Endothelial cell of umbilical vein (primary cell): ENCODE measurements around the gene CCBE1. TPM values are rescaled to one million over a fixed set of nuclear protein-coding genes. Genes with fewer than 3 reads are reported as not detected.
A peak's percentile ranks its signal among the peaks of the same experiment; 100 is the strongest.

Source experiments
- BruUV-seq: library from RNA; stranded (reverse); fragments of 400-500 nt; replicated peaks from 2 replicates; lab custom pipeline; 2021; lab: Mats Ljungman, UMichigan
- CTCF ChIA-PET: fragments of 300-600, 350-600 bp; sonication (Branson Sonifier 250); formaldehyde crosslinking; loops from one replicate; lab custom pipeline; 2021; ENCODE audit warnings: antibody characterized with exemption, inconsistent platforms; lab: Charles Lee
- POLR2A ChIA-PET: fragments of 300-600, 350-600 bp; sonication (Branson Sonifier 250); formaldehyde crosslinking; loops from one replicate; lab custom pipeline; 2021; ENCODE audit warnings: antibody characterized with exemption, inconsistent platforms; lab: Charles Lee
- DNase-seq: peaks from one replicate; pipeline ENCODE4 v3.0.0-alpha.2; 2011; ENCODE audit warnings: low read depth, low spot score
- FAIRE-seq: peaks from 2 replicates; lab custom pipeline; 2011; peaks lifted over from hg19 to GRCh38; lab: Jason Lieb, UNC
- H2AFZ ChIP-seq: 2 replicates; pipeline ENCODE4 v1.6.0; 2012; ENCODE audit warnings: low read depth, low read length, control low read depth, inconsistent platforms
- H3K27ac ChIP-seq: 2 replicates; pipeline ENCODE4 v1.5.1; 2011; ENCODE audit warnings: low read depth, mild to moderate bottlenecking, control low read depth, low read length, moderate library complexity; ENCODE audit not compliant: insufficient read depth
- H3K27me3 ChIP-seq, 2 experiments: 2 replicates each; pipeline versions ENCODE4 v1.6.0 to v1.6.1; 2011; ENCODE audit warnings: low read length in 2 of 2, mixed read lengths in 1 of 2; ENCODE audit not compliant: control insufficient read depth in 2 of 2, insufficient read depth in 2 of 2
- H3K36me3 ChIP-seq, 2 experiments: 2 replicates in 1 of 2; 3 replicates in 1 of 2; pipeline ENCODE4 v1.5.1; 2011; ENCODE audit warnings: low read length in 2 of 2, mild to moderate bottlenecking in 1 of 2, moderate library complexity in 1 of 2; ENCODE audit not compliant: control insufficient read depth in 2 of 2, insufficient read depth in 2 of 2; ENCODE audit errors: extremely low read depth in 1 of 2
- H3K4me1 ChIP-seq: 3 replicates; pipeline ENCODE4 v1.5.1; 2011; ENCODE audit warnings: mild to moderate bottlenecking, low read length; ENCODE audit not compliant: control insufficient read depth, insufficient read depth; ENCODE audit errors: extremely low read depth
- H3K4me2 ChIP-seq: 2 replicates; pipeline ENCODE4 v1.6.1; 2011; ENCODE audit warnings: low read length, control low read depth, mixed read lengths; ENCODE audit not compliant: insufficient read depth
- H3K4me3 ChIP-seq, 3 experiments: fragments of 200-600 bp in 1 of 3; sonication (generic), shearing (Covaris generic) in 1 of 3; replicated peaks in 1 of 3; 2 replicates each; pipeline ENCODE4 v1.5.1; 2011 to 2016; ENCODE audit warnings: control low read depth in 3 of 3, low read length in 3 of 3, mild to moderate bottlenecking in 2 of 3, inconsistent platforms in 1 of 3, low read depth in 1 of 3, moderate library complexity in 1 of 3; ENCODE audit not compliant: insufficient read depth in 1 of 3
- H3K79me2 ChIP-seq: 2 replicates; pipeline ENCODE4 v1.6.0; 2012; ENCODE audit warnings: low read length, inconsistent platforms; ENCODE audit not compliant: control insufficient read depth, insufficient read depth
- H3K9ac ChIP-seq: replicated peaks from 2 replicates; pipeline ENCODE3; 2011; ENCODE audit warnings: low read length, control low read depth; ENCODE audit not compliant: insufficient read depth; ENCODE audit errors: extremely low read depth
- H3K9me1 ChIP-seq: replicated peaks from 3 replicates; pipeline ENCODE4 v1.6.0; 2011; ENCODE audit warnings: mild to moderate bottlenecking, low read length; ENCODE audit not compliant: control insufficient read depth, insufficient read depth; ENCODE audit errors: extremely low read depth
- H3K9me3 ChIP-seq: replicated peaks from 2 replicates; pipeline ENCODE4 v1.5.1; 2012; ENCODE audit warnings: low read length, inconsistent platforms; ENCODE audit not compliant: control insufficient read depth, insufficient read depth
- H4K20me1 ChIP-seq: replicated peaks from 2 replicates; pipeline ENCODE3; 2011; ENCODE audit warnings: mild to moderate bottlenecking, low read length; ENCODE audit not compliant: control insufficient read depth, insufficient read depth; ENCODE audit errors: extremely low read depth
- EZH2 ChIP-seq: IDR thresholded peaks from 2 replicates; pipeline ENCODE4 v1.6.1; 2012; ENCODE audit warnings: borderline replicate concordance, low read depth, mild to moderate bottlenecking, moderate library complexity, low read length, inconsistent platforms; ENCODE audit not compliant: severe bottlenecking
- FOS ChIP-seq: IDR thresholded peaks from 2 replicates; pipeline ENCODE4 v1.6.1; 2011; ENCODE audit warnings: mild to moderate bottlenecking, low read length, moderate library complexity, borderline replicate concordance; ENCODE audit not compliant: insufficient read depth
- GATA2 ChIP-seq: IDR thresholded peaks from 2 replicates; pipeline ENCODE4 v1.7.0; 2011; ENCODE audit warnings: low read depth, mild to moderate bottlenecking, moderate library complexity, mixed read lengths, low read length; ENCODE audit not compliant: insufficient read length, insufficient read depth
- JUN ChIP-seq: IDR thresholded peaks from 2 replicates; pipeline ENCODE4 v1.6.1; 2011; ENCODE audit warnings: borderline replicate concordance, low read depth; ENCODE audit not compliant: insufficient read length, insufficient read depth
- MAX ChIP-seq: IDR thresholded peaks from 2 replicates; pipeline ENCODE4 v1.6.1; 2011; ENCODE audit not compliant: insufficient read depth, insufficient read length
- POLR2A ChIP-seq: IDR thresholded peaks from 2 replicates; pipeline ENCODE4 v1.6.1; 2012; ENCODE audit warnings: low read depth, mild to moderate bottlenecking, control low read depth, low read length
- POLR2AphosphoS5 ChIP-seq: IDR thresholded peaks from 2 replicates; pipeline ENCODE4 v1.6.1; 2012; ENCODE audit warnings: low read depth, mild to moderate bottlenecking, control low read depth, low read length, moderate library complexity; ENCODE audit not compliant: insufficient read depth
- dilution Hi-C: fragments of 300-500 bp; cut with MboI; formaldehyde crosslinking; loops from one replicate; pipeline ENCODE4 v1.15.0; 2019; ENCODE audit warnings: low sequenced_read_pairs; ENCODE audit not compliant: extremely low pct_ligation_motif_present
- intact Hi-C: fragments of 100-400 bp; cut with micrococcal nuclease; formaldehyde crosslinking; loops from one replicate; pipeline ENCODE4 v1.10.0; 2022
- polyA plus RNA-seq, 4 experiments: library from polyadenylated mRNA; depleted of rRNA in 3 of 4; stranded (reverse) in 3 of 4; unstranded in 1 of 4; fragments of >200 nt; gene quantifications; 2 replicates each; pipeline versions ENCODE4 v1.2.1 to v1.2.3, GENCODE V29; 2011 to 2012; ENCODE audit warnings: missing spikeins in 1 of 4
- total RNA-seq: library from RNA; stranded (reverse); gene quantifications from 2 replicates; pipeline ENCODE4 v1.2.3, GENCODE V29; 2021
- TF ChIP-seq, protein P1 (sequence below), 2 donors: IDR thresholded peaks; 1 replicate in 1 of 2; 2 replicates in 1 of 2; pipeline ENCODE4 v1.5.1; 2011; ENCODE audit warnings: low read length in 2 of 2, mild to moderate bottlenecking in 2 of 2, moderate library complexity in 2 of 2, control low read depth in 1 of 2, inconsistent platforms in 1 of 2, low read depth in 1 of 2; ENCODE audit not compliant: insufficient read depth in 1 of 2; ENCODE audit errors: extremely low read depth in 1 of 2

The CCBE1 gene
- total and polyA plus RNA-seq, 2 donors (not counting 3 experiments of a cell fraction or from before 2014, with no cell fraction given), result 0.04 TPM; not detected in 1

- Histone ChIP-seq H3K4me1 (no peaks in the 10 kb centered on the region), H3K27me3 (no peaks in the 10 kb centered on the region), H4K20me1 (no peaks in the 10 kb centered on the region), H3K79me2 (no peaks in the 10 kb centered on the region), H3K4me3 (no peak overlapping the region), H3K4me2 (no peak overlapping the region), H3K27ac (no peak overlapping the region), H3K9me3 (no peaks in the 10 kb centered on the region), H3K9me1 (no peaks in the 10 kb centered on the region), H3K36me3 (no peaks in the 10 kb centered on the region), H3K9ac (no peak overlapping the region), H2AFZ (no peak overlapping the region)
- ChIA-PET CTCF (interaction anchor here (0.7 to 11.3 kb wide), 7 partner anchors 11 to 105 kb away, joined by 3 to 129 read pairs (median 9); partner anchors contain the start of gene CCBE1), POLR2A (interaction anchor here (0.5 kb wide), 1 partner anchor 96 kb away, joined by 6 read pairs; no protein-coding TSS in a partner anchor)
- BruUV-seq, result no TSS peak
- FAIRE-seq (no peak), DNase-seq (peak; percentile 7)
- intact Hi-C loops, result no loop called here
- TF ChIP-seq FOS (peak; percentile 67), MAX (no peak)
- dilution Hi-C loops, result no loop called here
Observed at GRCh38 chr18:59718108-59718463, 20.9 kb upstream of the CCBE1 start.

DNA sequence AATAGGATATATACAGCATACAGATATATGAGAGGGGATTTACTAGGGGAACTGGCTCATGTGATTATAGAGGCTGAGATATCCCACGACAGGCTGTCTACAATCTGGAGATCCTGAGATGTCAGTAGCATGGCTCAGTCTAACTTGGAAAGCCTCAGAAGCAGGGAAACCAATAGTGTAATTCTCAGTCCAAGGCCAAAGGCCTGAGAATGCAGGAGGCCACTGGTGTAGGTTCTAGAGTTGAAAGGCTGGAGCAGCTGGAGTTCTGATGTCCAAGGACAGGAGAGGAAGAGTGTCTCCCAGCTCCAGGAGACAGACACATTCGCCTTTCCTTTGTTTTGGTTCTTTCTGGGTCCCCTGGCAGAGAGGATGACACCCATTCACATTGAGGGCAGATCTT is 20.1 kb upstream of the CCBE1 start:
- Histone ChIP-seq H3K36me3 (no peaks in the 10 kb centered on the region), H3K4me3 (no peak overlapping the region), H3K79me2 (no peaks in the 10 kb centered on the region), H3K27ac (no peak overlapping the region), H3K9me1 (no peaks in the 10 kb centered on the region), H3K9me3 (no peaks in the 10 kb centered on the region), H2AFZ (no peak overlapping the region), H3K9ac (no peak overlapping the region), H3K4me2 (no peak overlapping the region), H3K4me1 (no peaks in the 10 kb centered on the region), H3K27me3 (no peaks in the 10 kb centered on the region), H4K20me1 (no peaks in the 10 kb centered on the region)
- intact Hi-C loops, result no loop called here
- no peak for TF ChIP-seq FOS
- TF ChIP-seq, protein P1, sequence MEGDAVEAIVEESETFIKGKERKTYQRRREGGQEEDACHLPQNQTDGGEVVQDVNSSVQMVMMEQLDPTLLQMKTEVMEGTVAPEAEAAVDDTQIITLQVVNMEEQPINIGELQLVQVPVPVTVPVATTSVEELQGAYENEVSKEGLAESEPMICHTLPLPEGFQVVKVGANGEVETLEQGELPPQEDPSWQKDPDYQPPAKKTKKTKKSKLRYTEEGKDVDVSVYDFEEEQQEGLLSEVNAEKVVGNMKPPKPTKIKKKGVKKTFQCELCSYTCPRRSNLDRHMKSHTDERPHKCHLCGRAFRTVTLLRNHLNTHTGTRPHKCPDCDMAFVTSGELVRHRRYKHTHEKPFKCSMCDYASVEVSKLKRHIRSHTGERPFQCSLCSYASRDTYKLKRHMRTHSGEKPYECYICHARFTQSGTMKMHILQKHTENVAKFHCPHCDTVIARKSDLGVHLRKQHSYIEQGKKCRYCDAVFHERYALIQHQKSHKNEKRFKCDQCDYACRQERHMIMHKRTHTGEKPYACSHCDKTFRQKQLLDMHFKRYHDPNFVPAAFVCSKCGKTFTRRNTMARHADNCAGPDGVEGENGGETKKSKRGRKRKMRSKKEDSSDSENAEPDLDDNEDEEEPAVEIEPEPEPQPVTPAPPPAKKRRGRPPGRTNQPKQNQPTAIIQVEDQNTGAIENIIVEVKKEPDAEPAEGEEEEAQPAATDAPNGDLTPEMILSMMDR (IDR thresholded peaks at IDR 0.05; ENCODE audit: extremely low read depth in 1 of 2, insufficient read depth in 1 of 2, low read depth in 1 of 2, low read length in 2 of 2), result no peak
- no peak for TF ChIP-seq MAX
- no peak for TF ChIP-seq GATA2
- TF ChIP-seq POLR2A, result no peak
- TF ChIP-seq POLR2AphosphoS5, result no peak
- TF ChIP-seq JUN, result no peak
- no peak for TF ChIP-seq EZH2
- no TSS peak for BruUV-seq
- POLR2A ChIA-PET, result no interaction called here
- DNase-seq, result no peak
- dilution Hi-C loops, result no loop called here
- CTCF ChIA-PET, result interaction anchor here (1.3 to 11.3 kb wide), 3 partner anchors 20 to 258 kb away, joined by 3 to 129 read pairs (median 14); partner anchors contain the start of gene CCBE1
- FAIRE-seq, result no peak
